ENCODE measurements around the gene GNPDA1. TPM values are rescaled to one million over a fixed set of nuclear protein-coding genes. Genes with fewer than 3 reads are reported as not detected.

Gene GNPDA1
- total RNA-seq = 51.3 and 66.1 TPM in 2 replicates

DNA sequence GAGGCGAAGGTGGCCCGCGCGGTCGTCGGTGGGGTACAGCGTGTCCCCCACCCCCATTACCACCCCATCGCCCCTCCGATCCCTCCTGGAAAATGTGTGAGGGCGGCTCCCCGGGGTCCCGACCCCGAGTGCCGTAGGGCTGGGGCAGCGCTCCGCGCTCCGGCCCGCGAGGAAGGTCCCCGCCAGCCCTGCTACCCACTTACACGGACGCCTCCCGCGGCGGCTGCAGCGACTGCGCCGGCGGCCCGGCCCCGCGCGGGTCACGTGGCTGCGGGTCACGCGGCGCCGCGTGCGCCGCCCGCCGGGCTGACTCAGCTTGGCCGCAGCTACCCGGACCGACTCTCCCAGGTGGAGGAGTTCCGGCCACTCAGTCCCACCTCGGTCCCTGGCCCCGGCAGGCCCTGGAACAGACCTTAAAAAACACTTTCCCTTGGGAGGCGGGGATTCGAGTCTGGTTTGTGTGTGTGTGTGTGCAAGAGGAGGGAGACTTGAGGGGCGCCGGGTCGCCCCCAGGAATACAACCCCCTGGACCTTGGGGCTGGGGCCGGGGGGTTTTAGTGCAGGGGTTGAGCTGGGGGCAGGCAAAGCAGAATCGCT is at the start of gene GNPDA1:
Gene GNPDA1 (minus strand): TSS at position 236 of the 597 bp plus-strand sequence. CDS start 992 bp downstream, outside the sequence.

DNA sequence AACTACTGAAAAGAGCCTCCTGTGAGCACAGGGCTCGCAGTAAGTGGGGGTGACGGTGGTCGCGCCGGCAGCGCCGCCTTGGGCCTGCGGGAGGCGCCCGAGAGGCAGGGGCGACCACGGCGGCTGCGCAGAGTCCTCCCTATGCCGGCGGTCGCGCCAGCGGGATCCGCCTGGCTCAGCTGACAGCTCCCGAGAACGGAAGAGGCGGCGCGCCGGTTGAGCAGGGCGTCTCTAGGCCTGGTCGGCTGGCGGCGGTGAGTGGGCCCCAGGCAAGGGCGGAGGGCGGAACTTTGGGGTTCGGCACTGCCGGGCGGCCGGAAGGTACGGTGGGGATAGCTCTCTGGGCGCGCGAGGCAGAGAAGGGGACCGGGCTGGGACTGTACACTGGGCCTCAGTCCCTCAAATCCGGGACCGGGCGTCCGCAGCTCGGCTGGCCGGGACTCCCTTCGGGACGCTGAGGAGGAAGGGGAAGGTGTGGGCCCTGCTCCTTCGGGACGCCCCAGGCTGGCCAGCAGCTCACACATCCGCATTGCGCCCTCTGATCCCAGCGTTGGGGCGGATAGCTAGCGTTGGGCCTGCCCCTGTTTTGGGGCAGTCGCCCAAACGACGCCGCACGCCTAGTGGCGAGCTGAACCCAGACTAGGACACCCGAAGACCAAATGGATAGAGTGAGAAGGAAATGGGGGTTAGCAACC is 43.8 kb downstream of the GNPDA1 start, which contains the start of gene RNF14:
Gene RNF14 (plus strand): TSS at position 192 of the 695 bp plus-strand sequence. CDS start 4,484 bp downstream, outside the sequence.

DNA sequence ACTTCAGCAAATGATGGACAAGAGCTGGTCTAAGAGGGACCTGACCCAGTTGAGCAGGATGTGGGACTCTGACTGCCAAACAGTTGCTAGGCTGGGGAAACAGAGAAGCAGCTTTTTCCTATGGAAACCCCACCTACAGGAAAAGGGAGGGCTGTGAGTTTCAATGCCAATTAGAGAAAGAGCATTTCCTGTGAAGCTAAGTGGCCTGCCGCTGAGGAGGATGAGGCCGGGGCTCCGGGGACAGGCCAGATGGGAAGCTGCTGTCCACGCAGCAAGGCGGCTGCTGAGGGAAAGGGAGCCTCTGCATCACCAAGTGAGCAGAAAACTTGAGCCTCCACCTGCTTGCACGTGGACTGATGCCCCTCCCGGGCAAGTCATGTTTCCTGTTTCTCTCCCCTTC is 54.7 kb downstream of the GNPDA1 start, which contains the start of gene PCDH12:
Gene PCDH12 (minus strand): TSS at position 90 of the 400 bp plus-strand sequence. CDS start 351 bp downstream, outside the sequence.

Other genes starting within 250 kb of the GNPDA1 start
- gene PCDH1, start 134.6 kb downstream of the GNPDA1 start, total RNA-seq = 211 and 312 TPM in 2 replicates
- gene DELE1, start 89.2 kb downstream of the GNPDA1 start, total RNA-seq = 75.1 and 81.5 TPM in 2 replicates
- 32.7 and 55.6 TPM in 2 replicates for gene PCDH12, start 54.8 kb downstream of the GNPDA1 start, total RNA-seq
- gene RNF14, start 43.9 kb downstream of the GNPDA1 start, total RNA-seq = 72.8 and 85.5 TPM in 2 replicates
- 56.1 and 88.5 TPM in 2 replicates for gene NDFIP1, start 95.8 kb upstream of the GNPDA1 start, total RNA-seq

Data from vein endothelial cell (primary cell).